ENCODE results near the gene CHMP3. TPM values are rescaled to one million over a fixed set of nuclear protein-coding genes. Genes with fewer than 3 reads are reported as not detected.

Gene CHMP3
- total RNA-seq, 4 donors from 2014 or later: 86.8 to 124 (median 108) TPM

DNA sequence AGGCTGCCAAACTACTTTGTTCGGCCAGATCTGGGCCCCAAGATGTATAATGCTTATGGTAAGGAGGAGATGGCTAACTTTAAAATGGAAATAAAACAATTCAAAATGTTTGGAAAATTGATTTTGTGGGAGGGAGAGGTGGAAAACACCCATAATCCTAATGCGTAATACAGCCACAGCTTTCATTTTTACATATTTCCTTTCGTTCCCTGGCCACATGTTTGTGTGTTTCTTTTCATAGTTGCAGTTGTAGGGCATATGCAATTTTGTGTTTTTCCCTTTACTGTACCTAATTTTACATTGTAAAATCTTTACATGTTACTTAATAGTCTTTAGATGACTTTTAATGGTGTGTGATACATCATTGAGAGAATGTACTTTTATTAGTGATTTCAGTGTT lies 77.4 kb downstream of the CHMP3 start:
- no peak for DNase-seq
- no peaks in the 10 kb centered on the region for H3K9me3 ChIP-seq
- TF ChIP-seq POLR2A (IDR thresholded peaks at IDR 0.05): no peak
- TF ChIP-seq, protein P1, sequence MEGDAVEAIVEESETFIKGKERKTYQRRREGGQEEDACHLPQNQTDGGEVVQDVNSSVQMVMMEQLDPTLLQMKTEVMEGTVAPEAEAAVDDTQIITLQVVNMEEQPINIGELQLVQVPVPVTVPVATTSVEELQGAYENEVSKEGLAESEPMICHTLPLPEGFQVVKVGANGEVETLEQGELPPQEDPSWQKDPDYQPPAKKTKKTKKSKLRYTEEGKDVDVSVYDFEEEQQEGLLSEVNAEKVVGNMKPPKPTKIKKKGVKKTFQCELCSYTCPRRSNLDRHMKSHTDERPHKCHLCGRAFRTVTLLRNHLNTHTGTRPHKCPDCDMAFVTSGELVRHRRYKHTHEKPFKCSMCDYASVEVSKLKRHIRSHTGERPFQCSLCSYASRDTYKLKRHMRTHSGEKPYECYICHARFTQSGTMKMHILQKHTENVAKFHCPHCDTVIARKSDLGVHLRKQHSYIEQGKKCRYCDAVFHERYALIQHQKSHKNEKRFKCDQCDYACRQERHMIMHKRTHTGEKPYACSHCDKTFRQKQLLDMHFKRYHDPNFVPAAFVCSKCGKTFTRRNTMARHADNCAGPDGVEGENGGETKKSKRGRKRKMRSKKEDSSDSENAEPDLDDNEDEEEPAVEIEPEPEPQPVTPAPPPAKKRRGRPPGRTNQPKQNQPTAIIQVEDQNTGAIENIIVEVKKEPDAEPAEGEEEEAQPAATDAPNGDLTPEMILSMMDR (IDR thresholded peaks at IDR 0.05): no peak
- intact Hi-C loops (cut with DNase I): no loop called here
- H3K4me3 ChIP-seq (replicated peaks in 1 of 3): no peak overlapping the region
- no peak overlapping the region for H3K27ac ChIP-seq
- peaks cover 68 to 86% of the 10 kb centered on the region in 2 donors for H3K36me3 ChIP-seq
- 93 to 94% methylated on average over 3 of the region's 3 CpGs for WGBS, 2 donors
- H3K27me3 ChIP-seq: no peaks in the 10 kb centered on the region
- H3K4me1 ChIP-seq: peaks cover 10 to 27% of the 10 kb centered on the region in 2 donors

DNA sequence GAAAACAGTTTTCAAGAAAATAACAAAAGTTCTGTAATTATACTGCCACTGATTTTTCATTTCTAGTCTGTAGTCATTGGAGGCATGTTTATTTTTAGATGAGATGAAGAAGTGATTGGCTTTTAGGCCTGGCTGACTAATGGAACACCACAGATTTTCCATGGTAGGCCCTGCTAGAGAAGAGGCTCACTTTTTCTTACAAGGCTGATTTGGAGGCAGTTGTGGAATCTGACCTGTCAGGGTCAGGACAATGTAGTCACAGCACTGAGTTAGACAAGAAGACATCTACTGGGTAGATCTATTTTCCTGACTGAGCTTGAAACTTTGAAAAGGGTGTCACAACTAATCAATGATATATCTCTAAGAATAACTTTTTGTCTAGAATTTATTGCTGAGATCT lies 78.1 kb downstream of the CHMP3 start:
- H3K27ac ChIP-seq: no peak overlapping the region
- peaks cover 10 to 34% of the 10 kb centered on the region in 2 donors for H3K4me1 ChIP-seq
- TF ChIP-seq, protein P1 (IDR thresholded peaks at IDR 0.05): no peak
- TF ChIP-seq POLR2A (IDR thresholded peaks at IDR 0.05): no peak
- H3K27me3 ChIP-seq: no peaks in the 10 kb centered on the region
- intact Hi-C loops (cut with DNase I): no loop called here
- DNase-seq: no peak
- peaks cover 61 to 81% of the 10 kb centered on the region in 2 donors for H3K36me3 ChIP-seq
- no peak overlapping the region for H3K4me3 ChIP-seq (replicated peaks in 1 of 3)
- no peaks in the 10 kb centered on the region for H3K9me3 ChIP-seq

- peaks cover 10 to 39% of the 10 kb centered on the region in 2 donors for H3K4me1 ChIP-seq
- no peaks in the 10 kb centered on the region for H3K9me3 ChIP-seq
- WGBS, 2 donors: 97 to 100% methylated on average over 3 of the region's 3 CpGs
- no peak for DNase-seq
- TF ChIP-seq, protein P1 (IDR thresholded peaks at IDR 0.05): no peak
- no peak for TF ChIP-seq POLR2A (IDR thresholded peaks at IDR 0.05)
- intact Hi-C loops (cut with DNase I): no loop called here
- H3K27me3 ChIP-seq: no peaks in the 10 kb centered on the region
- peaks cover 54 to 76% of the 10 kb centered on the region in 2 donors for H3K36me3 ChIP-seq
- no peak overlapping the region for H3K27ac ChIP-seq
- H3K4me3 ChIP-seq (replicated peaks in 1 of 3): no peak overlapping the region
Observed at GRCh38 chr2:86484385-86484784, 78.9 kb downstream of the CHMP3 start.

- H3K4me3 ChIP-seq (replicated peaks in 1 of 3): no peak overlapping the region
- peaks cover 50 to 76% of the 10 kb centered on the region in 2 donors for H3K36me3 ChIP-seq
- DNase-seq: no peak
- no peaks in the 10 kb centered on the region for H3K27me3 ChIP-seq
- intact Hi-C loops (cut with DNase I): no loop called here
- H3K9me3 ChIP-seq: no peaks in the 10 kb centered on the region
- WGBS, 2 donors: 88 to 94% methylated on average over 3 of the region's 3 CpGs
- H3K27ac ChIP-seq: peak overlapping the region in 1 of 3 donors; percentile 58
- H3K4me1 ChIP-seq: peaks cover 10 to 31% of the 10 kb centered on the region in 2 donors
- TF ChIP-seq, protein P1 (IDR thresholded peaks at IDR 0.05): no peak
- no peak for TF ChIP-seq POLR2A (IDR thresholded peaks at IDR 0.05)
Observed at GRCh38 chr2:86482034-86482433, 81.2 kb downstream of the CHMP3 start.

DNA sequence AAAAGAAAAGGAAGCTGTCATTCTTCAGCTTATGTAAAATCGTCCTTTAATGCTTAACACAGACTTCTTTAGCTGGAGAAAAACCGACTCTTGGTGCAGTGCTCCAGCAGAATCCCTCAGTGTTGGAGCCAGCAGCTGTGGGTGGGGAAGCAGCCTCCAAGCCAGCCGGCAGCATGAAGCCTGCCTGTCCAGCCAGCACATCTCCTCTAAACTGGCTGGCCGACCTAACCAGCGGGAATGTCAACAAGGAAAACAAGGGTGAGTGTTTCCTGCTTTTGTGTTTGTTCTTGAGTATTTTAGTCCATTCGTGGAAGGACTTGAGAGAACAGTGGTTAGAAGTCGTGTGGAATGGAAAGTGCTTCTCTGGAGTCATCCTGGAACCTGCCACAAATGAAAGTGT lies 83.1 kb downstream of the CHMP3 start:
- Histone ChIP-seq H3K4me3 (replicated peaks in 1 of 3) (no peak overlapping the region), H3K36me3 (peaks cover 42 to 65% of the 10 kb centered on the region in 2 donors), H3K27me3 (no peaks in the 10 kb centered on the region), H3K27ac (peak overlapping the region in 2 of 3 donors; percentile 20 to 58), H3K4me1 (peaks cover 10 to 34% of the 10 kb centered on the region in 2 donors), H3K9me3 (no peaks in the 10 kb centered on the region)
- peak; percentile 33 to 52 for DNase-seq
- WGBS, 2 donors: 44 to 46% methylated on average over 7 of the region's 7 CpGs
- intact Hi-C loops (cut with DNase I): no loop called here
- TF ChIP-seq, protein P1 (IDR thresholded peaks at IDR 0.05): no peak
- peak in 1 of 2 donors; percentile 16 for TF ChIP-seq POLR2A (IDR thresholded peaks at IDR 0.05)
